ENCODE data around the gene CISTR.
"Not testable (repeated sequence)": the region's sequence is repeated elsewhere in the genome, so short reads cannot be mapped to it uniquely, and the experiment has no call there.

Gene CISTR

DNA sequence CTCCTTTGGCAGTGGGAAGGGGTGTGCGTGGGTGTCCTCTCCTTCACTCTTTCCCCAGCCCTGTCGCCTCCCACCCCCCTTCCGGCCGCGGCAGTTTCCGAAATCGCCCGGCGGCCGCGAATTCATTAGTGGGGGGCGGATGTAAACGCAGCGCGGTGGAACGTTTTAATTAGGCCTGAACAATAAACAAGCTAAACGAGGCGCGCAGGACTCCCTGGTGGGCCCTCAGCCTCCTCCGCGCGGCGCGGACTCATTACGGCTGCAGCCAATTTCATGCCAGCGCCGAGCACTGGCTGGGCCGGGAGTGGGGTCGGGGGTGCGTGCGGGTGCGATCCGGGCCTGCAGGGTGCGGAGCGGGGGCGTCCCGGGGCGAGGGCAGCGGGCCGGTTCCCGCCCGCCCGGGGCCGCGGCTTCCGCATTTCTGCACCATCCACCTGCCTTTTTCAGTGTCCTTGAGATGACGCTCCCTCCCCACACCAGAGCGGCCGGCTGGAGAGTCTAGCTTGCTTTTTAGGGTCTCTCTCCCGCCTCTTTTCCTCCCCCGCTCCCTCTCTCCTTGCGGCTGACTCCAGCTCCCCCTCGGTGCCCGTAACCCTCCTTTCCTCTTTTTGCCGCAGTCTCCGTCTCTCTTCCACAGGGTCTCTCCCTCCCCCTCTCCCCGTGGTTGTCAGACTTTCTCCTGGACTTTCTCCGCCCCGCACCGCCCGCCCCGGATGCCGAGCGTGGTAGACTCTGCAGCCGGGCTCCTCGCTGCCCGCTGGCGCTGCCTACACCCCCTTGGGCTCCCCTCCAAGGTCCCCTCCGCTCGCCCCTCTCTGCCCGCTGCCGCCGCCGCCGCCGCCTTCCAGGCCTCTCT lies at the start of gene CISTR:
Gene CISTR, minus strand, starts transcription at position 644 of the 856 bp plus-strand sequence.
- DNase-seq: peak; percentile 35

GRCh38 chr12:53798575-53798974 lies 46.8 kb upstream of the CISTR start:
- no peak for DNase-seq

DNA sequence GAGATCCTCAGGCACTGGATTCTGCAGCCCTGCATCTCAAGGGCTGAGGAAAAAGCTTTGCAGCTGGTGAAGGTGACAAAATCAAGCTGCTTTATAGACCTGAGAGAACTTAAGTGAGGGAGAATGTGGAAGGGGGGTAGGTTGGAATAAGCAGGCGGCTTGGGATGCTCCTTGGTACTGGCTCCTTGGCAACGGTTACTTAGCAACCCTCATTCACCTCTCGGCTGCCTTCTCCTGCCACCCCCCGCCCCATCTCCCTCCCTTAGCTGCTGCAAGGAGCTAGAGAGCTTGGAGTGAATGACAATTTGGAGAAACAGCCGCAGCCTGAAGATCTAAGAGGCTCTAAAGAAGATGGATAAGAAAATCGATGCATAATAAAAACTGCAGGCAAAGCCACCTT lies 44.1 kb upstream of the CISTR start:
- no peak for DNase-seq

GRCh38 chr12:53793221-53793620 lies 41.4 kb upstream of the CISTR start:
- no peak for DNase-seq

DNA sequence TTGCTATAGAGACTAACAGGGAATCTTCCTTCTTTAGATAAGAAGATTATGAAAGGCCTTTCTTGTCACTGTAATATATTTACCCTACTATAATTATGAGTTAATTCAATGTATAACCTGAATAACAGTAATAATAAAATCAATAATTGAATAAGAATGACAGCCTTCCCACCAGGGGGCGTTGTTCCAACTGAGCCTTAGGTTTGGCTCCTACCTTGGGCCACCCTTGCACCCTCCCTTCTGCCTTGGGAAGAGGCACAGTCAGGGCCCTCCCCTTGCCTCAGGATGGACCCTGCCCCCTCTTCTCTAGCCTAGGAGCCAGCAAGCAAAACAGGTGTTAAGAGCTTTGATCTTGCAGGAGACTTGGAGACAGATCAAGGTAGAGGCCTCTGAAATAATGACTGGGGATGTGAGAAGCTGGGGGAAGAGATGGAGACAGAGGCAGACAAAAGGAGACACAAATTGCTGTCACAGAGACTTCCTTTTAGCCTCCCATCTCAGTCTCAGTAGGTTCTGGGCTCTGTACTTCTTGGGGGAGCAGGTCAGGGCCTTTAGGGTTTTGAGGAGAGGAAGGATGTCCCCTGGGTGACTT lies 40.1 kb upstream of the CISTR start:
- no peak for DNase-seq

- no peak for DNase-seq
Measured at GRCh38 chr12:53789570-53789969, 37.8 kb upstream of the CISTR start.

DNA sequence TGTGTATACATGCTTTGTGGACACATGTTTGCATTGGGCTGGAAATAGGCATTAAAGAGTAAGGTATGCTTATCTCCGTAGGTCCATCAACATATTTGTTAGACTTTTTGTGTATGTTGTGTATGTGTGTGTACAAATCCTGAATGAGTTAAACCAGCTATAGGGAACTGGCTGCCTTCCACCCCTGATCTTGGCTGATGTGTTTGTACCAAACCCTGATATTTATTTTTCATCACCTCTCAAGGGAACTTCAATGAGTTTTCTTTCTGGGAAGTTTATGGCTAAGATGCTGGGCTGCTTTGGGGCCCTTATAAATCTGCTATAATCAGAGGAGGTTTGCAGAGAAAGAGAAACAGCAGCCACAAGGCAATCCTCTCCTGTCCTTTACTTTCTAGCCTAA lies 37.1 kb upstream of the CISTR start:
- DNase-seq: no peak

GRCh38 chr12:53786411-53786810 lies 34.6 kb upstream of the CISTR start:
- DNase-seq: no peak

DNA sequence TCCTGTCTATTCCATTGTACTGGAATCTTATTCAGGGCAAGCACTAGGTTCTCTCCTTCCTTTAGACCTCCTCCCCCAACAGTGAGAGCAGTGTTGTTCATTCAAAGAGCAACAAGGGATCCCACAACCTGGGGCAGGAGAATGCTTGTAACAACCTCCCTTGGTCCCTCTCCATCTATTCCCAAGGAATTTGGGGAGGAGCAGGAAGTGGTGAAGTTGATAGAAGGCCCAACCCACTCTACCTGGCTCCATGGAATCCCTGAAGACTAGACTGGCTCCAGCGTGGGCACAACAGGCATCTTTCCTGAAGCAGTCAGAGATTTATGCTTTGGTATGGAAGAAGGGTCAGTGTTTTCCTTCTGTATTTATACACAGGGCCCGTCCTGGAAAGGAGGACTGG lies 33.4 kb upstream of the CISTR start:
- DNase-seq: no peak

GRCh38 chr12:53782093-53782703 lies 30.4 kb upstream of the CISTR start:
- peak; percentile 50 for DNase-seq

GRCh38 chr12:53781228-53781801 lies 29.5 kb upstream of the CISTR start:
- DNase-seq: peak; percentile 92

DNA sequence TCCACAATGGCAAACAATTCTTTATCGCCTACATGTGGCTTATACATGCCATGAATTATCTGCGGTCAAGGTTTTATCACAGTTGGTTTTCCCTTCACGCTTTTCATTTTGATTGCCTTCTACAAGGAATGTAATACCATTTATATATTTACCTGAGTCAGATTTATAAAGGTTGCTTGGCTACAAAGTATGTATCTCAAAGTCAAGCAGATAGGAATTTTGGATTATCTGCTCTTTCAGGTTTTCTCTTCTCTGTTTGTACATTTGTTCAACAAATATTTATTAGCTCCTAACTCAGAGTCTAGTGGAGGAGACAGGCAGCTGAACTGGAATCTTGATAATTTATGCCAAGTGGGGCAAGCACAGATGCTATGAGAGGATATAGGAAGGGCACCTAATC lies 28.5 kb upstream of the CISTR start:
- no peak for DNase-seq

DNA sequence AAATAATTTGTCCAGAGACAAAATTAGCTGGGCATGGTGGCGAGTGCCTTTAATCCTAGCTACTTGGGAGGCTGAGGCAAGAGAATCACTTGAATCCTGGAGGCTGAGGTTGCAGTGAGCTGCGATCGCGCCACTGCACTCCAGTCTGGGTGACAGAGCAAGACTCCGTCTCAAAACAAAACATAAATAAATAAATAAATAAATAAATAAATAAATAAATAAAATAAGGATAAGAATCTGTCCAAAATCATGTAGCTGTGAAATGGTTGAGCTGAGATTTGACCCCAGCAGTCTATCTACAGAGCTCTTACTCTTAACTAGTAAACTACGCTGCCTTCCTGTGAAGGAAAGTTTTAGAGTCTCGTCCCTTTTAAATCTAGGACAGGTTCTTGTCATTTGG lies 27.9 kb upstream of the CISTR start:
- not testable (repeated sequence) for DNase-seq

DNA sequence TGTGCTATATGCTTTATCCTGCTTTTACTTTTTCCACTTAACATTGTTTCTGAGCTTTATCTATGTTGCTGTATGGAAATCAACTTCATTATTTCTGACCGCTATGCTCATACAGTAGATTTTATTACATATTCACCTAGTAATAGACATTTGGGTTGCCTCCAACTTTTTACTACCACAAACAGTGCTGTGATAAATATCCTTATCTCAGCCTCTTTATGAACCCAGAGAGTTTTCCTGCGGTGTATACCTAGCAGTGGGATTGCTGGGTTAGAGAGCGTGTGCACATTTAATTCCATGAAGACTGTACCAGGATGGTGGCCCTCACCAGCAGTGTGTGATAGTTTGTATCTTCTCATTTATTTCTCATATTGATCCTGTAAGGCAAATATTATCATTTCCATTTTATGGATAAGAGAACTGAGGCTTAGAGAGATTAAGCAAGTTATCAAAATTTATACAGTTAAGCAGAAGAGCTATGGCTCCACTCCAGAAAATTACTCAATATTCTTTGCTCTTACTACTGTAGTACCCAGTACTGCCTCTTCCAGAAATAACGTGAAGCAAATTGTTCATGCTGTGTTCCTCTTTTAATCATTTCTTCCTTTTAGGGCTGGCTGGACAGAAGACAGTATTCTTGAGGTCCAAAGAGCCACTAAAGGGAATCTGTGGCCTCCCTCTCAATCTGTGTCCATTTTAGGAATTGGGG lies 26.3 kb upstream of the CISTR start:
- no peak for DNase-seq

- DNase-seq: no peak
Measured at GRCh38 chr12:53777412-53777811, 25.6 kb upstream of the CISTR start.

GRCh38 chr12:53776872-53777271 lies 25.1 kb upstream of the CISTR start:
- DNase-seq: no peak

- DNase-seq: no peak
Measured at GRCh38 chr12:53775478-53776145, 23.8 kb upstream of the CISTR start.

GRCh38 chr12:53770281-53770680 lies 18.5 kb upstream of the CISTR start:
- DNase-seq: no peak

GRCh38 chr12:53768976-53769375 lies 17.2 kb upstream of the CISTR start:
- DNase-seq: no peak

- DNase-seq: no peak
Measured at GRCh38 chr12:53766881-53767280, 15.1 kb upstream of the CISTR start.

DNA sequence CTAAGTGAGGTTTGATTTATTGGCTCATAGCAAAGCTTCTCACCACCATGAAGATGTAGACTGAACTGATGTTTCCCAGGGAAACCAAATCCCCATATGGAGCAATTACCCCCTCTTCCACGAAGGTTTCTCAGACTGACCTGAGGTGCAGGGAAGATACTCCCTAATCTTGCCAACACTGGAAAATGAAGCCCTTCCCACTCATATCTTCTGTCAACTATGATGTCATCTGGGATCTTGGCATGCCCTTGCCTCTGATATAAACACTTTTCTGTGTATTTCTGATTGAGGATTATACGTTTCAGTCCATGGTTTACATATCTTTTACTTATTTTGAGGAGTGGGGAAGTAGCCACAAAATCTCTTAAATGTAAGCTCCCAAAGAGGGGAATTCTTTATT lies 14.1 kb upstream of the CISTR start:
- DNase-seq: no peak

DNA sequence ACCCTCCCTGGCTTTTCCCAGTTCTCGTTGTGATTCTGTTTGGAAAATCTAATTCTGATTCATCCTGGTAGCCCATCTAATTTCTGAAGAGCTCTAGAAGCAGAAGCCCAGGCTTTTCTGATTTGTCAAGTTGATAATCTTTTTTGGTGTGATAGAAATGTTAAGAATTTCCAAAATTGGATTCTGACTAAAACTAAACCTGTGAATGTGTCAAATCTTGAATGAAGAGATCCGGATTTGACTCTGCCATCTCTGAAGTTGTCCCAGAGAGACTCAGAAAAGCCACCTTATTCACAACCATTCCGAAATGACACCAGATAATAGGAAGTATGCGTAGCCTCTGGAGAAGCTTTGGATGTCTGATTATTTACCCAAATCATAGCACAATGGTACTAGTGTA lies 12.8 kb upstream of the CISTR start:
- no peak for DNase-seq

DNA sequence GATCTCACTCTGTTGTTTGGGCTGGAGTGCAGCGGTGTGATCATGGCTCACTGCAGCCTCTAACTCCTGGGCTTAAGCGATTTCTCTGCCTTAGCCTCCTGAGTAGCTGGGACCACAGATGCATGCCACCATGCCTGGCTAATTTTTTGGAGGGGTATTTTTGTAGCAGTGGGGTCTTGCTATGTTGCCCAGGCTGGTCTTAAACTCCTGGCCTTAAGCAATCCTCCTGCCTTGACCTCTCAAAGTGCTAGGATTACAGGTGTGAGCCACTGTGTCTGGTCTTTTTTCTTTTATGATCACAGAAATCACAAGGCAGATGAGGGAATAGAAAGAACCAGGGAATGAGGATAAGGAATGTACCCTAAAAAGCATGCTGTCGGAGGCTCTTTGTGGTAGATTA lies 11.0 kb upstream of the CISTR start:
- DNase-seq: not testable (repeated sequence)

Measured in NCI-H1694 (cell line).